Measurements from ENCODE around the gene TMEM238L. TPM values are rescaled to one million over a fixed set of nuclear protein-coding genes. Genes with fewer than 3 reads are reported as not detected.

TMEM238L gene
- total RNA-seq, 1 experiment from 2014 or later: not detected

DNA sequence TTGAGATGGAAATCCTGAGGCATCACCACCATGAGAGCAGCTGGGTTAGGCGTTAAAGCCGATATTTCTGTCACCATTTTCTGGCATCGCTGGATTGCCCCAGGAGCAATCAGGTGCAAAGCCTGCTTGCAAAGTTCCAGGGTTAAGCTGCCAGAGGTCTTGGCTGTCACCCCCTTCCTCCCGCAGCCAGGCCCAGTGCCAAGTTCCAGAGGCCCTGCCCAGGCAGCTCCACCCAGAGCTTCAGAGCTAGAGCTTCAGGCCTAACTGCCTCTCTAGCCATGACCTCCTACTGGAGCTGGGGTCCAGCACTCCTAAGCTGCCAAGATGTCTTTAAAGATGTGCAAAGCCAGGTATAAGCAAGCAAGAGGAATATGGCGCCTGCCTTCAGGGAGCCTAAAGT, 8.8 kb upstream of the TMEM238L start:
- no peak overlapping the region for H3K4me3 ChIP-seq
- no peak for DNase-seq
- H3K36me3 ChIP-seq: no peaks in the 10 kb centered on the region
- H3K9me3 ChIP-seq: no peaks in the 10 kb centered on the region
- H3K27me3 ChIP-seq: no peaks in the 10 kb centered on the region; the same call in 1 of the 2 replicates

DNA sequence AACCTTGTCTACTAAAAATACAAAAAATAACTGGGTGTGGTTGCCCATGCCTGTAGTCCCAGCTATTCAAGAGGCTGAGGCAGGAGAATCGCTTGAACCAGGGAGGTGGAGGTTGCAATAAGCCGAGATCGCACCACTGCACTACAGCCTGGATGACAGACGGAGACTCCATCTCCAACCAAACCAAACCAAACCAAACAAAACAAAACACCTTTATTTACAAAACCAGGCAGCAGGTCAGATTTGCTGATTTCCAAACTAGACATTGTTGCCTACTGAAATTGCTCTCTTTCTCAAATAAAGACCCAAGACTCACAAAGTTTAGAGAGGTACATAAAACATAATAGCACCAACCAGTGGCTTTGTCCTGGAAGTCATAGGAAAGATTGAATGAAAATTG, 5.7 kb upstream of the TMEM238L start:
- H3K36me3 ChIP-seq: no peaks in the 10 kb centered on the region

DNA sequence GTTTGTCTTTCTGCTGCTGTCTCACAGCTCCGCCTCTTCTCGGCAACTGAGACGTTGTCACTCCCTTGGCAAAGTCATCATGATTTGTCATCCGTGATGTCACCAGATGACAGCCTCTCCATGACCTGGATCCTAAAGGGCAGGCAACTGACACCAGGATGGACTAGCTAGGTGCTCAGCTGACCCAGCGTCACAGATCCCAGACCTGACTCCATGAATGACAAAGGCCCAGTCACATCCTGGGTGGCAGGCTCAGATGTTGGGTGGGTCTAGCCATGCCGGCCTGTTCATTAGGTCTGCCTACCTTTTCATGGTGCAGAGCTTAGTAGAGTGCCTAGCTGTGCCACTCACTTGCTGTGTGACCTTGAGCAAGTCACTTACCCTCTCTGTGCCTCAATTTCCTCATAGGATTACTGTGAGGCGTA, 3.8 kb upstream of the TMEM238L start:
- no peak for DNase-seq
- Histone ChIP-seq H3K4me3 (no peak overlapping the region), H3K36me3 (no peaks in the 10 kb centered on the region), H3K9me3 (no peaks in the 10 kb centered on the region), H3K27me3 (no peaks in the 10 kb centered on the region; the same call in 1 of the 2 replicates)

More for the DNA sequence above, 5.7 kb upstream of the TMEM238L start:
- Histone ChIP-seq H3K4me3 (no peak overlapping the region), H3K9me3 (no peaks in the 10 kb centered on the region), H3K27me3 (no peaks in the 10 kb centered on the region; the same call in 1 of the 2 replicates)
- DNase-seq: no peak

DNA sequence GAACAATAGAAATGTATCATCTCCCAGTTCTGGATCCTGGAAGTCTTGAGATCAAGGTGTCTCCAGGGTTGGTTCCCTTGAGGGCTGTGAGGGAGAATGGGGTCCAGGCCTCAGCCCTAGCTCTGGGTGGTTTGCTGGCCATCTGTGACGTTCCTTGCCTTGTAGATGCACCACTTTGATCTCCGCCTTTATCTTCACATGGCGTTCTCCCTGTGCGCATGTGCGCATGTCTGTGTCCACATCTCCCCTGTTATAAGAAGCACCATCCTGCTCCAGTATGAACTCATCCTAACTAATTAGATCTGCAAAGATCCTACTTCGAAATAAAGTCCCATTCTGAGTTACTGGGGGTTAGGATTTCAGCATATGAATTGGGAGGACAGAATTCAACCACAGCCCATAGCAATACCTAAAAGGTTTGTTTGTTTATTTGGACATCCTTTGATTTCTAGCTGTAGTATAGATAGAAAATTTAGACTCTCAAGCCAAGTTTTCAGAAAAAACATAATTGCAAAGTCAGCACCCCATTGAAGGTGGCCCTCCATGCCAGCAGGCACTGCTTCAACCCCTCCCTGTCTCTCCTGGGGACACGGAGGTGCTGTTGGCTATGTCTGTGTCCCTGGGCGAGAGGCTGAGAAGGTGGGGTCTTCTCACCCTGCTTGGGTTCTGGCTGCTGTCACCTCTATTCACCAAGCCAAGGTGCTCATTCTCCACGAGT, 2.8 kb upstream of the TMEM238L start:
- no peak for DNase-seq

DNA sequence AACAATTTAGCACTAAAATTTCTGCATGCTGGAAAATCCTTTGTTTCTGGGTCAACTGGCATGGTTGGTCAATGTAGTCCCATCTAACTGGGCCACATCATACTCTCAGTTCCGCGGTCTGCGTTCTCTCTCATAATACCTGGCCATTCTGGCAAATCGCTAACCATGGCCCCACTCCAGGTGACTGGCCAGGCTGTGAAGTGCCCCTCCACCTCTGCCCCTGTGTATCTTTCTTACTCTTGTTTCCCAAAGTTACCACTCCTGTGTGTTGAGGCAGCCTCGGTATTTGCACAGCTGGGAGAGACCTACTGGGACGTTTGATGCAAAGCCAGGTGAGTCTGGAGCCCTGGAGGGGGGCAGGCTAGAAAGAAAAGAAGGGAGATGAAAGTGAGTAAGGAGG, 2.0 kb upstream of the TMEM238L start:
- Histone ChIP-seq H3K4me3 (no peak overlapping the region), H3K27me3 (no peaks in the 10 kb centered on the region; the same call in 1 of the 2 replicates), H3K9me3 (no peaks in the 10 kb centered on the region), H3K36me3 (no peaks in the 10 kb centered on the region)
- DNase-seq: no peak

More for the DNA sequence above, 2.8 kb upstream of the TMEM238L start:
- no peaks in the 10 kb centered on the region for H3K9me3 ChIP-seq
- H3K36me3 ChIP-seq: no peaks in the 10 kb centered on the region
- no peaks in the 10 kb centered on the region; the same call in 1 of the 2 replicates for H3K27me3 ChIP-seq
- H3K4me3 ChIP-seq: no peak overlapping the region

DNA sequence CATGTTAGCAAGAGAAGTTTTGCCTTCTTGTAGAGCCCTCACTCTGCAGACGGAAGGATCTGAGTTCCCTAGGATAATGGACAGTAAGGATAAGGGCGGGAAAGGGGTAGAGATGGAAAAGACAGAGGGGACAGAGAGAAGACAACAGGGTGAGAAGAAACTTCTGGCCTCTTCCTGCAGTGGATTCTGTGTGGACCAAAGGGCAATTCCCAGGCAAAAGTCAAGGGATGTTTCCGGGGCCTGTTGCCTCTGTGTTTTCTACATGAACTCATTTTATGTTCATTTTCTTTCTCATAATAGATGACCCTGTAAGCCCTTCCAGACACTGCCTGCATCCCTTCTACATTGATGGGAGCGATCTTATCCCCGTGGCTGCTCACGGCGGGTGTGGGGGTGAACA, 647 bp upstream of the TMEM238L start:
- Histone ChIP-seq H3K9me3 (no peaks in the 10 kb centered on the region), H3K36me3 (no peaks in the 10 kb centered on the region), H3K4me3 (no peak overlapping the region), H3K27me3 (no peaks in the 10 kb centered on the region)
- no peak for DNase-seq

DNA sequence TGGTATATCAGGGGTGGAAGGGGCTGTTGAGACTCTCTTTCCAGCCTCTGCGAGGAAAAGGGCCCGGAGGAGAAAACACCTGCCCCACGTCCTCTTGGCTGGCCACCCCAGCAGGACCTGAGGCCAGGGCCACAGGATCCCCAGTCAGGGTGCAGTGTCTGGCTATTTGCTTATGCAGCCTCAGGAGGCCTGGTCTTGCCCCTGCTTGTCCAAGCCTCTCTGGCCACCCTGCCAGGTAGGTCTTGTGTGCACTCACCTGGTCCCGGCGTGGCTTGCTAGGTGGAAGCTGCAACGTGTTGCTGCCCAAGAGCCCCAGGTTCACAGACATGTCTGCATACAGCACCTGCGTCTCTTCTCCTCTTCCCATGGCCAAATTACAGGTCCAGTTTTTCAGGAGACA, 549 bp downstream of the TMEM238L start:
- Histone ChIP-seq H3K4me3 (no peak overlapping the region), H3K27me3 (no peaks in the 10 kb centered on the region), H3K36me3 (no peaks in the 10 kb centered on the region), H3K9me3 (no peaks in the 10 kb centered on the region)
- no peak for DNase-seq

DNA sequence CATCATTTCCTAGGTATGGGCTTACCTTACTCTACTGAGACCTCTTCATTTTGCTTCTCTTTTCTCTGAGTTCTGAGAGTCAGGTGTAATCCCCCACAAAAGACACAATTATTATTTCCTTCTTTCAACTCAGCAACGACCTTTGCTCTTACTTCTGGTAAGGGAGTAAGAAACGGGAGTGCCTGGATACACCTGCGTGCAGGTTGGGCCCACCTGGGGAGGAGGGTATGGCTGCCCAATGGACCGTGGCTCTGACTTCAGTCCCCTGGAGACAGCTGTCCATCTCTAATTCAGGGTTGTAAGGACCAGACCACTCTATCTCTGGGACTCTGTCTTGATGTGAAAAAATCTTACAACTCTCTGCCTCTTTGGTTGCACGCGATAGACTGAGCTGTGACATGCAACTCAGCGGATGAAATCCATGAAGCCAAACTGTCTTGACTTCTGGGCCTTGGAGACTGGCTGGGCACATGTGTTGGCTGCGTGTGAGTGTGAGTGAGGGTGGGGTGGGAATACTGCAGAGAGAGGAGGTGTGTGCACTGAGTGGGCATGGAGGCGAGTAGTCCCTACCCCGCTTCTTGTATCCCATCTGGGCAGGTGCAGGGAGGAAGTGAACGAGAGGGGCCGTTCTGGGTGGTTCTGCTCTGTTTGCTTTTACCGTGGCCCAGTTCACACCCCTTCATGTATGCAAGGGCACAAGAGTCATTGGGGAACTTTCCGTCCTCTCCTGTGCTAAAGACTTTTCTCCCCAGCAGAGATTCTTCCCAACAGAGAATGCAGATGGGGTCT, 1.2 kb downstream of the TMEM238L start:
- no peaks in the 10 kb centered on the region for H3K9me3 ChIP-seq

DNA sequence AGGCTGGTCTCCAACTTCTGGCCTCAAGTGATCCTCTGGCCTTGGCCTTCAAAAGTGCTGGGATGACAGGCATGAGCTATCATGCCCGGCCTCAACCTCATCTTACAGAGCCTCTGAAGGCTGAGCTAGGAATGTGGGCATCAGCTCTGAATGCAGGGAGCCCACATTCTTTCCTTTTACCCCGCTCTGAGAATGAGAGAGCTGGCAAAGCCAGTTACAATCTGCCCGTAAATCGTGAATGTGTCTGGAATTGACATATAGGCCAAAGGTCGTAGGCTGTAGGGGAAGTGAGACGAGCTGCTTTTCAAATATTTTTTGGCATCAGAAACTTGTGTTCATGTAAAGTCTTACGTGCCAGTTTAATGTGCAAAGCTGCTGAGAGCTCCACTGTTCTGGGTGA, 4.5 kb downstream of the TMEM238L start:
- Histone ChIP-seq H3K9me3 (no peaks in the 10 kb centered on the region), H3K4me3 (no peak overlapping the region), H3K36me3 (no peaks in the 10 kb centered on the region), H3K27me3 (no peaks in the 10 kb centered on the region; the same call in 1 of the 2 replicates)
- DNase-seq: peak; percentile 41

More for the DNA sequence above, 1.2 kb downstream of the TMEM238L start:
- no peak for DNase-seq
- no peaks in the 10 kb centered on the region for H3K36me3 ChIP-seq
- no peaks in the 10 kb centered on the region for H3K27me3 ChIP-seq
- H3K4me3 ChIP-seq: no peak overlapping the region

DNA sequence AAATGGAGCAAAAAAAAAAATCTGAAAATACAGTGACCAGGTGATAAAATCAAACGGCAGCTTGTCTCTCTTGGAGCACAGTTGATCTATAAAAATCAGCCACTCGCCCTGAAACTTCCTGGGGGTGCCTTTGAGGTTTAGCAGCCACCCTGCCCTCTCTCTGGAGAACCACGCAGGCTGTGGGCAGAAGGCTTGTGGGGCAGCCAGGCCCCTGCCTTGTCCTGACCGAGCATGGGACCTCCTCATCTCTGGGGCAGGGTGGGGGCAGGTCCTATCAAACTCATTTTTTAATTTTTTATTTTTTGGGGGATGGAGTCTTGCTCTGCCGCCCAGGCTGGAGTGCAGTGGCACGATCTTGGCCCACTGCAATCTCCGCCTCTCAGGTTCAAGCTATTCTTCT, 5.0 kb downstream of the TMEM238L start:
- H3K9me3 ChIP-seq: no peaks in the 10 kb centered on the region
- no peak overlapping the region for H3K4me3 ChIP-seq
- H3K27me3 ChIP-seq: no peaks in the 10 kb centered on the region; the same call in 1 of the 2 replicates
- no peaks in the 10 kb centered on the region for H3K36me3 ChIP-seq
- DNase-seq: no peak

DNA sequence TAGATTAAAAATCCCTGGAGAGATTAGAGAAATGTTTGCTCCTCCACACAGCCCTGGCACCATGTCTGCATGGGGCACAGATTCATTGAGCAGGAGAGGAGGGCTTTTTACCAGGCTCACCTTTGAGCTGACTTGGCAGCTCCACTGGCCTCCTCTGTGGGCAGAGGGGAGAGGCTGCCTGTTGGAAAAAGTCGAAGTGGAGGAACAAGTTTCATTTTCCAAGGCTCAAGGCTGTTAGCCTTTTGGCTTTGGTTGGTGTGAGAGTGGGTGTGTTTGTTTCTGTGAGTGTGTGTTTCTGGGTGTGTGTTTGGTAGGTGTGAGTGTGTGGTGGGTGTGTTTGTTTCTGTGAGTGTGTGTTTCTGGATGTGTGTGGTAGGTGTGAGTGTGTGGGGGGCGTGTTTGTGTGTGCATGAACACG, 5.6 kb downstream of the TMEM238L start:
- peak; percentile 20 for DNase-seq
- H3K9me3 ChIP-seq: no peaks in the 10 kb centered on the region
- H3K27me3 ChIP-seq: no peaks in the 10 kb centered on the region; the same call in 1 of the 2 replicates
- no peak overlapping the region for H3K4me3 ChIP-seq
- H3K36me3 ChIP-seq: no peaks in the 10 kb centered on the region

DNA sequence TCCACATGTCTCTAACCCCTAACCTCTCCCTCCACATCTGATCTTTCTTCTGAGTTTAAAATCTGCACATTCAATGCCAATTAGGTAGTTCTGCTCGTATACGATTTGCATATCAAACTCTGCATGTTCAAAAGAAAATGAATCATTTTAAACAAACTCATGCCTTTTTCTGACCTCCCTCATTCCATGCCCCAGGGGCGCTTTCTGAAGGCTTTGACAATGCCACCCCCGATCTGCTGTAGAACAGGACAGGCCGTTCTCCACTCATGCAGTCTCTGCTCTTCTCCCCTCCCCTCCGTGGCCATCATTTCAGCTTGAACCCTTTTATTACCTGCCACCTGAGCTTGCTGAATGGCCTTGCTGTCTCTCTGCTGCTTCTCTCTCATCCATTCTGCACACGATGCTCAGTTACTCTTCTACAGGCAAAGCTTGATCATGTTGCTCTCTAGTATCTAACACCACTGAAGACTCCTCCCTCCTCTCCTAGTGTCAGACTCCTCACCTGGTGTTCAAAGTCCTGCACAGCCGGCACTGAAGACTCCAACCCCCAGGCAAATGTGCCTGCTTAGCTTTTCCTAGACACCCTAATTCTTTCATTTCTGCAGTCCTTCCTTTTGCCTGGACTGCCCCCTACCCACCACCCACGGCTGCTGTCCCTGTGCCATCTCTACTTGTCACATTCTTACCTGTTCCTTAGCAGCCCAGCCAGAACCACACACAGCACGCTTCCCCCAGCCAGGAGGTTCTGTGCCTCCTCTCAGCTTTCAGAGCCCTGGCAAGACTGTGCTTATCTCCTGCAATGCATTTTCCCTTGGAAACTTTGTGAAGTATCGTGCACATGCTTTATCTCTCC, 6.2 kb downstream of the TMEM238L start:
- DNase-seq: no peak
- no peaks in the 10 kb centered on the region; the same call in 1 of the 2 replicates for H3K27me3 ChIP-seq
- no peaks in the 10 kb centered on the region for H3K36me3 ChIP-seq
- H3K4me3 ChIP-seq: no peak overlapping the region
- no peaks in the 10 kb centered on the region for H3K9me3 ChIP-seq

DNA sequence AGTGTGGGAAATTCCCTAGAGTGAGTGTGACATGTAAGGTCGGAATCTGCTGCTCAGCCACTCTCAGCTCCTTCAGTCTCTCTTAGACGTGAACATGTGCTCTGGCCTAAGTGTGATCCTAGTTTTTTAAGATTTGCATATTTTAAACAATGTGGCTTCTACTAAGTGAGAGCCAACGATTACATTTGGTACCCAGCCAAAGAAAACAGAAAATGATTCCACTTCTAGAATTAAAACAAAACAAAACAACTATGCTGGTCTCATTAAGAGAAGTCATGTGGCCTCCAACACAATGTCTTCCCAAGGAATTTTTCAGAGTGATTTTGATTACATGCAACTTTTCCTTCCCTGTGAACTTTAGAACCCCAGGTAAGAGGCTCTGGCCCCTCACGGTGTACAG, 10.1 kb downstream of the TMEM238L start:
- no peak overlapping the region for H3K4me3 ChIP-seq
- no peaks in the 10 kb centered on the region; the same call in 1 of the 2 replicates for H3K27me3 ChIP-seq
- DNase-seq: no peak
- no peaks in the 10 kb centered on the region for H3K9me3 ChIP-seq
- H3K36me3 ChIP-seq: no peaks in the 10 kb centered on the region

DNA sequence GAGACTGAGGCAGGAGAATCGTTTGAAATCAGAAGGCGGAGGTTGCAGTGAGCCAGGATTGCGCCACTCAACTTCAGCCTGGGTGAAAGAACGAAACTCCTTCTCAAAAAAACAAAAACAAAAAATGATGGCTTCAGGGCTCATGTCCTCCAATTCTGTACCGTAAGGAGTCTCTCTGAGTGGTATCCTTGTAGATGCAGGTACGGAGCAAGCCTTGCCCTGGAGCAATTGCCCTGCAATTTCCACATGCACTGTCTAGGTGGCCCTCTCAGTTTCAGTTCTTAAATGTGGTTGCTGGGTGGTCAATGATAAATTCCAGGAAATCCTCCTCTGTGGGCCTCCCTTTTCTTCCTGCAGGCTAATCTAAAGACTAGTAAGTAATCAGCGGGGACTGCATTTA, 10.6 kb downstream of the TMEM238L start:
- Histone ChIP-seq H3K27me3 (no peaks in the 10 kb centered on the region; the same call in 1 of the 2 replicates), H3K36me3 (no peaks in the 10 kb centered on the region), H3K9me3 (no peaks in the 10 kb centered on the region), H3K4me3 (no peak overlapping the region)
- DNase-seq: no peak

DNA sequence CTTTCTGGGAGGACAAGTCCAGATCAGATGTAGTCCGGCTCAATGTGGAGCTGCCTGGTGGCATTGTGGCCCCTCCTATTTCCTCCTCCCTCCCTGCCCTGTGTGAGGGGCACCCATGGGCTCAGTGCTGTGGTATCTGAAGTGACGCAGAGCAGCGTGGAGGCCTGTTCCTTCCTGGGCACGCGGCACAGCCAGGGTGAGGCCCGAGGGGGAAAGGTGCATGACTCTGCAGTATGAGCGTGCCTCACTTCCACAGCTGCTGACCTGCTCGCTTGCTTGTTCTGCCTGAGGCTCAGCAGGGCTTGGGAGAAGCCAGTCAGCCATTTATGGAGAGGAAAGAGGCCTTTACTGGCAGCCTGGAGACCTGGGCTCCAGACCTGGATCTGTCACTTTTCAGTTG, 11.7 kb downstream of the TMEM238L start:
- no peak for DNase-seq
- no peaks in the 10 kb centered on the region; the same call in 1 of the 2 replicates for H3K27me3 ChIP-seq
- H3K36me3 ChIP-seq: no peaks in the 10 kb centered on the region

DNA sequence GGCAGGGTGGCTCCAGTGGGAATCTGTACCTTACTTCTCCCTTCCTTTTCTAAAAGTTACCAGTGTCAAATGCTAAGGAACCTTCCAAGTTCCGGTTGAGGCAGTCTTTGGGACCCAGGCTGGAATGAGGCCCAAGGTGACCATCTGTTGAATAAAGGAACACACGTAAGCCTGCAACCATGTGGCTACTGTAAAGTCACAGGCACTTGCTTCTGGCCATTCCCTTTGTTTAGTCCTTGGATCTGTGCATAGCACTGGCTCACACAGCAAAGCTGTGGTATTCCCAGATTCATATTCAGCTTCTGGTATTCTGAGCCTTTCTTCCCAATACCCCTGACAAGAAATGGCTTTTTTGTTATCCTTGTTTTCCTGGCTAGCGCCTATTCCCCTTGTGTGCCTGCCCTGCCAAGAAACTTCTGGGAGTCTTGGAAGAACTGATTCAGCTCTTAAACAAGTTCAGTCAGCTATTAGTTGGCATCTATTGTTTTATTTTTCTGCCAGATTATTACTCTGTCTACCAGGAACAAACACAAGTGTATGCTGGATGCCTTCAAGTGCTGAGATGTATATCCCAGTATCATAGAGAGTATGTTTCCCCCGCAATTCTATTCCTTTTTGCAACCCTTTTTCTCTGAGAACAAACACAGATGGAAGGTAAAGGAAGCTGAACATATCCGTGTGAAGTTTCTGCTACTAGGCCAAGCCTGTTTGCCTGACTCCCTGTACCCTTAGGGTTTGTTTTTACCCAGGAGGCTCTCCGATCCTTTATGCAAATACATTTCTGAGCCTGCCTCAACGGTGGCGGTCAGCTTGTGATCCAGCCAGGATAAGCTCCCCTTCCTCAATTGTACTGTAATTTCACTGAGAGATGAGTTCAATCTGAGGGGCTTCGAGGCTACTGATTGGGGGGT, 13.2 kb downstream of the TMEM238L start:
- H3K4me3 ChIP-seq: no peak overlapping the region
- H3K27me3 ChIP-seq: no peaks in the 10 kb centered on the region; the same call in 1 of the 2 replicates
- DNase-seq: peak; percentile 55

More for the DNA sequence above, 11.7 kb downstream of the TMEM238L start:
- Histone ChIP-seq H3K4me3 (no peak overlapping the region), H3K9me3 (no peaks in the 10 kb centered on the region)

More for the DNA sequence above, 13.2 kb downstream of the TMEM238L start:
- no peaks in the 10 kb centered on the region for H3K36me3 ChIP-seq
- H3K9me3 ChIP-seq: no peaks in the 10 kb centered on the region

All from MG63 (cell line).